Mesothelial cell of epicardium (in vitro differentiated cells): ENCODE measurements around the gene NOL11. TPM values are rescaled to one million over a fixed set of nuclear protein-coding genes. Genes with fewer than 3 reads are reported as not detected.

ENCODE experiments used
- DNase-seq, 2 experiments: peaks; one replicate each; pipeline ENCODE4 v3.0.0; 2021; ENCODE audit warnings: low spot score in 2 of 2; ENCODE audit not compliant: unreplicated experiment in 2 of 2
- H3K27ac Mint-ChIP-seq: 2 replicates; pipeline ENCODE4 v1.8.0; 2021; ENCODE audit warnings: mixed read lengths
- H3K27me3 Mint-ChIP-seq: 2 replicates; pipeline ENCODE4 v1.8.0; 2021; ENCODE audit warnings: low read depth, mixed read lengths
- H3K36me3 Mint-ChIP-seq: 2 replicates; pipeline ENCODE4 v1.8.0; 2021; ENCODE audit warnings: mixed read lengths
- H3K4me1 Mint-ChIP-seq: 2 replicates; pipeline ENCODE4 v1.8.0; 2021; ENCODE audit warnings: mixed read lengths
- H3K4me3 Mint-ChIP-seq: 2 replicates; pipeline ENCODE4 v1.8.0; 2021; ENCODE audit warnings: mild to moderate bottlenecking, moderate library complexity, mixed read lengths
- H3K9me3 Mint-ChIP-seq: 2 replicates; pipeline ENCODE4 v1.8.0; 2021; ENCODE audit warnings: mixed read lengths
- CTCF ChIP-seq: fragments of 200-600 bp; sonication (generic); IDR thresholded peaks from one replicate; pipeline ENCODE4 v1.5.0; 2021; ENCODE audit warnings: antibody characterized with exemption; ENCODE audit not compliant: unreplicated experiment
- total RNA-seq: library from RNA; stranded (reverse); gene quantifications from 3 replicates; pipeline ENCODE4 v1.2.1, GENCODE V29; 2021

NOL11 gene
- total RNA-seq, 1 donor from 2014 or later = 51.4 TPM

GRCh38 chr17:67759355-67760171 is 41.8 kb downstream of the NOL11 start:
- peaks cover 9% of the 10 kb centered on the region for H3K9me3 Mint-ChIP-seq
- peak overlapping the region; percentile 19 for H3K27ac Mint-ChIP-seq
- no peak overlapping the region for H3K4me3 Mint-ChIP-seq
- no peak for DNase-seq
- H3K36me3 Mint-ChIP-seq = peaks cover 14% of the 10 kb centered on the region
- no peaks in the 10 kb centered on the region for H3K4me1 Mint-ChIP-seq
- no peak for TF ChIP-seq CTCF
- no peaks in the 10 kb centered on the region for H3K27me3 Mint-ChIP-seq

- Mint-ChIP-seq H3K36me3 (peaks cover 9% of the 10 kb centered on the region), H3K4me3 (no peak overlapping the region), H3K27me3 (no peaks in the 10 kb centered on the region), H3K27ac (no peak overlapping the region), H3K9me3 (no peaks in the 10 kb centered on the region), H3K4me1 (no peaks in the 10 kb centered on the region)
- no peak for TF ChIP-seq CTCF
- DNase-seq = no peak
Observed at GRCh38 chr17:67765623-67766022, 47.9 kb downstream of the NOL11 start.

GRCh38 chr17:67769231-67769630 is 51.5 kb downstream of the NOL11 start:
- no peaks in the 10 kb centered on the region for H3K9me3 Mint-ChIP-seq
- no peak overlapping the region for H3K27ac Mint-ChIP-seq
- DNase-seq = no peak
- H3K4me1 Mint-ChIP-seq = no peaks in the 10 kb centered on the region
- H3K27me3 Mint-ChIP-seq = no peaks in the 10 kb centered on the region
- peaks cover 9% of the 10 kb centered on the region for H3K36me3 Mint-ChIP-seq
- TF ChIP-seq CTCF = no peak
- no peak overlapping the region for H3K4me3 Mint-ChIP-seq

GRCh38 chr17:67770539-67770938 is 52.8 kb downstream of the NOL11 start:
- H3K36me3 Mint-ChIP-seq = peaks cover 5% of the 10 kb centered on the region
- no peak overlapping the region for H3K27ac Mint-ChIP-seq
- no peaks in the 10 kb centered on the region for H3K9me3 Mint-ChIP-seq
- no peak for DNase-seq
- H3K27me3 Mint-ChIP-seq = no peaks in the 10 kb centered on the region
- no peak for TF ChIP-seq CTCF
- H3K4me1 Mint-ChIP-seq = no peaks in the 10 kb centered on the region
- no peak overlapping the region for H3K4me3 Mint-ChIP-seq

- no peak for DNase-seq
- Mint-ChIP-seq H3K9me3 (no peaks in the 10 kb centered on the region), H3K4me1 (no peaks in the 10 kb centered on the region), H3K36me3 (no peaks in the 10 kb centered on the region), H3K27ac (no peak overlapping the region), H3K4me3 (no peak overlapping the region), H3K27me3 (no peaks in the 10 kb centered on the region)
- no peak for TF ChIP-seq CTCF
Observed at GRCh38 chr17:67772679-67773078, 54.9 kb downstream of the NOL11 start.
